GM18511 (cell line): ENCODE measurements around the gene USB1.
"Not testable (repeated sequence)": the region's sequence is repeated elsewhere in the genome, so short reads cannot be mapped to it uniquely, and the experiment has no call there.

ENCODE experiments used
- ATAC-seq: cut with Tn5 transposase; IDR thresholded peaks from one replicate; pipeline ENCODE4 v1.9.1; 2021; ENCODE audit warnings: mild to moderate bottlenecking, moderate library complexity; ENCODE audit not compliant: unreplicated experiment

Gene USB1

GRCh38 chr16:57993897-57994296 is 7.3 kb upstream of the USB1 start:
- no peak for ATAC-seq

- ATAC-seq: no peak
Observed at GRCh38 chr16:57994361-57994760, 6.8 kb upstream of the USB1 start.

- peak; percentile 69 for ATAC-seq
Observed at GRCh38 chr16:57994778-57995177, 6.4 kb upstream of the USB1 start.

- ATAC-seq: no peak
Observed at GRCh38 chr16:57995721-57996405, 5.3 kb upstream of the USB1 start.

DNA sequence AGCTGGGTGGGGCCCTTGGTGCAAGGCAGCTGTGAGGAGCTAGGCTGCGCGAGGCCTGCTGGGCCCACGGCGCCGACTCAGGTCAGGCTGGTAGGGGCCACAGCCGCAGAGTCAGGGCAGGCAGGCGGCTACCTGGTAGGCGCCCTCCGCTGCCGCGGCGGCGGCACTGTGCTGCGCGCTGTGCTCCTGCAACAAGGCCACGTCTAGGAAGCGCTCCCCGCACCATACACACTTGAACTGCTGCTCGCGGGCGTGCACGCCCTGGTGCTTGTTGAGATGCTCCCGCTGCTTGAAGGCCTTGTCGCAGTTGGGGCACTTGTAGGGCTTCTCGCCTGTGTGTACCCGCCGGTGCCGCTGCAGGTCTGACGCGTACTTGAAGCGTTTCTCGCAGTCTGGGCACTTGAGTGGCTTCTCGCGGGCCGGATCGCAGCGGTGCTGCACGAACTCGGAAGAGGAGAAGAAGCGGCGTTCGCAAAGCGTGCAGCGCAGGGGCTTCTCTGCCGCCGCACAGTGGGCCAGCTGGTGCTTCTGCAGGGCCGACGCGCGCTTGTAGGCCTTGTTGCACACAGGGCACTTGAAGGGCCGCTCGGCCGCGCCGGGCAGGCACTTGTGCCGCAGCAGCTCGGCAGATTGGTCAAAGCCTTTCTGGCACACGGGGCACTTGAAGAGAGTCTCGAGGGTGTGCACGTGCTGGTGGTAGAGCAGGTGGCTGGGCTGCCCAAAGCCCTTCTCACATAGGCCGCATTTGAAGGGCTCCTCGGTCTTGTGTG is 4.6 kb upstream of the USB1 start:
- ATAC-seq: no peak

- no peak for ATAC-seq
Observed at GRCh38 chr16:57997176-57997527, 4.1 kb upstream of the USB1 start.

- no peak for ATAC-seq
Observed at GRCh38 chr16:57997528-57998265, 3.5 kb upstream of the USB1 start.

DNA sequence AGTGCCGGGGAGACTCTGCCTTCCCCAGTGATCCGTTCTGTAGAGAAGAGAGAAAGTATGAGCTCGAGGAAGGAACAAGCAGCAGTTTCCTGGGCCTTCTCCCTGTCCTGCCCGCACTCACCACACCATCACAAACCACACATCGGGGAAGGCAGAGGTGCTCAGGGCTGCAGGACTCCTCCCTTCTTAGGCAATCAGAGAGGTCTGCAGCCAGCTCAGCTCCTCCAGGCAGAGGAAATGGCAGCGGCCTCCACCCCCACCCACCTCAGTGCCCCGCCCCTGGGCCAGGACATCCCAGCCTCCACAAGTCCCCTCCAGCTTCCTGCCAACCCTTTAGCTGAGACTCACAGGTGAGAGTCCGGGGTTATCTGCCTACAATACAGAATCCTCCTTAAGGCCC is 2.7 kb upstream of the USB1 start:
- ATAC-seq: no peak

GRCh38 chr16:57998992-57999365 is 2.2 kb upstream of the USB1 start:
- no peak for ATAC-seq

DNA sequence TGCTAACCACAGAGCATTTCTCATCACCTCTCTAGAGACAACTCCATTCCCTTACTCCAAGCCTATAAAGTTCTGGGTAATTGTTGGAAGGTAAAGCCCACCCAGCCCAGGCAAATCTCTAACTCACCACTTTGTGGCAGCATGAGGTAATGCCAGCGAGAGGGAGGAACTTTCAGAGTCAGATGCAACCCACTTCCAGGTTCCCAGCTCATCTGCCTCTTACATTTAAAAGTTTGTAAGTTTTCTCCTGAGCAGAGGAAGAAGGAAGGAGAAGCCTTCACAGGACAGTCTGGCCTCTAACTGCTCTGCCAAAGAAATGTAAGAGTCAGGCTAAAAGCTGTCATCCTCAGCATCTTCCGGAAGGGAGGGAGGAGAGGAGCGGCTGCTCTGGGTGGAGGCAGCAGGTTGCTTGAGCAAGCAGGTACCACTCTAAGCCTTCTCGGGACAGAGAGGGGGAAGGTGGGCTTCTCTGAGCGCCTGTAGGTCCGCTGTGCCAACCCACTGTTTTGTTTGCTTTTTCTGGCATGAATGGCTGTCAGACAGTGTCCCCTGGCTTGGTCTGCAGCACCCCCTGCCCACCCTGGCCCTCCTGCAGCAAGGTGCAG is 1.7 kb upstream of the USB1 start:
- ATAC-seq: no peak

- peak; percentile 30 for ATAC-seq
Observed at GRCh38 chr16:57999971-58000705, 1.1 kb upstream of the USB1 start, which contains the start of gene ZNF319. TSS of gene ZNF319 (minus strand) at chr16:58000672. CDS start at chr16:57998265, 2,407 bp downstream.

DNA sequence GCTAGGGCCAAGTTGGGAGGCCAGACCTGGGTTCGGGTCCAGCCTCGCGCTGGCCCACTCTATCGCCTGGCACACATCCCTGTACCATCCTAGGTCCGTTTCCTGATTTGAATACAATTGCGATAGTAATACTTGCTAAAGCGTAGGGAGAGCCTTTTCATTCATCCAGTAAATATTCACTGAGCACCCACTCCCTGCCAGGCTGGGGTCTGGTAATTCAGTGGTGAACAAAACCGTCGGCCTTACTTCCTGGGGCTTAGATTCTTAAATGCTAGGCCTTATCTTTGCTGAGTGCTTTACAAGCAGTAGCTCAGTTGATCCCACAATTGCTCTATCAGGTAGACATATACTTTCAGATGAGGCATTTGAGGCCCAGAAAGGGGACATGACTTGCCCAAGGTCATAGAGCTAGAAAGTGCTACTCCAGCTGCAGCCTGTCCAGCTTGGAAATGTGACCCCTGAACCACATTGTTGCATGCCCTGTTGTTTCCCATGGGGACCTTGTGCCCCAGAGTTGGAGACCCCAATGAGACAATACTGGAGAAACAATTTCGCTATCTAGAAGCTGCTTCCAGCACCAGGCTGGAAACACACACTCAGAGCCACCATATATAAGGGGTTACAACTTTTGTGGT is 691 bp downstream of the USB1 start:
- ATAC-seq: no peak

DNA sequence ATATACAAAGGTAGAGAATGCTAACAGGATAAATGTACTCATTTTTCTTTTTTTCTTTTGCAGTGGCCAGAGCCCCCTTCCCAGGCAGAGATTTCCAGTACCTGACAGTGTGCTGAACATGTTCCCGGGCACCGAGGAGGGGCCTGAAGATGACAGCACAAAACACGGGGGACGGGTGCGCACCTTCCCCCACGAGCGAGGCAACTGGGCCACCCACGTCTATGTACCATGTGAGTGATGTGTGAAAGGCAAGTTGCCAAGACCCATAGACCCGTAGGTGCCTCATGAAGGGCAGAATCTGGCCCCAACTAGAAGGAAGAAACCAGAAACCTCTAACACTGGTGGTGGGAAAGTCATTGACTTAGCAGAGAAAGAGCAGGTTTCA is 1.2 kb downstream of the USB1 start:
- no peak for ATAC-seq

GRCh38 chr16:58002936-58003335 is 1.7 kb downstream of the USB1 start:
- no peak for ATAC-seq

GRCh38 chr16:58004736-58005135 is 3.5 kb downstream of the USB1 start:
- not testable (repeated sequence) for ATAC-seq

DNA sequence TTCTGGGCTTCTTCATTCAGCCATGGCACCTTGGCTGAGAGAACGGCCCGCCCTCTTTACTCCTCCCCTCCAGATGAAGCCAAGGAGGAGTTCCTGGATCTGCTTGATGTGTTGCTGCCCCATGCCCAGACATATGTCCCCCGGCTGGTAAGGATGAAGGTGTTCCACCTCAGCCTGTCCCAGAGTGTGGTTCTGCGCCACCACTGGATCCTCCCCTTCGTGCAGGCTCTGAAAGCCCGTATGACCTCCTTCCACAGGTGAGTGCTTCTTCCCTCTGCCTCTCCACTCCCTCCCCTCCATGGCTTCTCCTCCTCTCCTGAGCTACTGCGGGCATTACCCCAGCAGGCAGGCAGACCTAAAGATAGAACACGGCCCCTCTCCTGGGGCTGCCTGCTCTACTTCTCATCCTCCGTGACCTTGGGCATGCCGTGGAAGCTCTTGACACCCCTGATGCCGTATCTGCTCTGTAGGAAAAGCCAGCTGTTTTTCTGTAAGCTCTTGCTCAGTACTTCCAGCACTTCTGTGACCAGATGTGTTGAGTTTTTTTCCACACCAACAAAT is 8.7 kb downstream of the USB1 start:
- ATAC-seq: no peak

DNA sequence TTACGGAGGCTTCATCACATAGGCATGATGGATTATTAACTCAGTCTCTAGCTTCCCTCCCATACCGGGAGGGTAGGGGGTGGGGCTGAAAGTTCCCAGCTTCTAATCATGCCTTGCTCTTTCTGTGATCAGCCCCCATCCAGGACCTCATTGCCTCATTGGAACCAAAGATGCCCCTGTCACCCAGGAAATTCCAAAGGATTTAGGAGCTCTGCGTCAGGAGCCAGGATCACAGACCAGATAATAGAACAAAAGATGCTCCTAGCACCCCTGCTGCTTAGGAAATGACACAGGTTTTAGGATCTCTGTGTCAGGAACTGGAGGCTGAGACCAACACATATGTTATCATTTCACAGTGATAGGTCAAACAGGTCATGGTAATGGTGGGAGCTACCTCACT is 9.7 kb downstream of the USB1 start:
- no peak for ATAC-seq

GRCh38 chr16:58011652-58012051 is 10.4 kb downstream of the USB1 start:
- ATAC-seq: no peak

- ATAC-seq: no peak
Observed at GRCh38 chr16:58012481-58012880, 11.3 kb downstream of the USB1 start.
